NB4 (cell line): ENCODE measurements around the gene CELA2A.
"Not testable (repeated sequence)": the region's sequence is repeated elsewhere in the genome, so short reads cannot be mapped to it uniquely, and the experiment has no call there.

Experiments used
- DNase-seq: peaks from one replicate; pipeline ENCODE4 v3.0.0; 2010; ENCODE audit warnings: low read depth
- H3K4me3 ChIP-seq: one replicate; pipeline ENCODE4 v1.5.1; 2011; ENCODE audit warnings: mild to moderate bottlenecking, low read depth, low read length, moderate library complexity
- MAX ChIP-seq: IDR thresholded peaks from 2 replicates; pipeline ENCODE4 v1.6.1; 2011; ENCODE audit warnings: low read depth, low read length
- MYC ChIP-seq: IDR thresholded peaks from 2 replicates; pipeline ENCODE4 v1.6.1; 2011; ENCODE audit warnings: low read depth, low read length
- POLR2A ChIP-seq: IDR thresholded peaks from 2 replicates; pipeline ENCODE4 v1.6.1; 2011; ENCODE audit warnings: mild to moderate bottlenecking; ENCODE audit not compliant: insufficient read length; ENCODE audit errors: extremely low read depth
- TF ChIP-seq, protein P1 (sequence below): IDR thresholded peaks from one replicate; pipeline ENCODE4 v1.5.1; 2012; ENCODE audit warnings: low read depth, low read length

CELA2A gene

DNA sequence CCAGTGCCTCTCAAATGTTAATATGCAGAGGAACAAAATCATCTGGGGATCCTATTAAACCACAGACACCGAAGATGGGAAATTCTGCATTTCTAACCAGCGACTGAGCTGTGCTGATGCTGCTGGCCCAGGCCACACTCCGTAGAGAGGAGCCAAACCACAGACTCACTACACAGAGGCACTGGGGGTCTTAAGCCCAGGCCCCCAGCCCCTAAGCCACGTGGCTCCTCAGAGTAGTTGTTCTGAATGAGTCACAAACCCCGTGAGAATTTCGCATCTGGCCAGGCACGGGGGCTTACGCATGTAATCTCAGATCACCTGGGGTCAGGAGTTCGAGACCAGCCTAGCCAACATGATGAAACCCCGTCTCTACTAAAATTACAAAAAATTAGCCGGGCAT, 2.8 kb upstream of the CELA2A start:
- DNase-seq = no peak
- TF ChIP-seq, protein P1, sequence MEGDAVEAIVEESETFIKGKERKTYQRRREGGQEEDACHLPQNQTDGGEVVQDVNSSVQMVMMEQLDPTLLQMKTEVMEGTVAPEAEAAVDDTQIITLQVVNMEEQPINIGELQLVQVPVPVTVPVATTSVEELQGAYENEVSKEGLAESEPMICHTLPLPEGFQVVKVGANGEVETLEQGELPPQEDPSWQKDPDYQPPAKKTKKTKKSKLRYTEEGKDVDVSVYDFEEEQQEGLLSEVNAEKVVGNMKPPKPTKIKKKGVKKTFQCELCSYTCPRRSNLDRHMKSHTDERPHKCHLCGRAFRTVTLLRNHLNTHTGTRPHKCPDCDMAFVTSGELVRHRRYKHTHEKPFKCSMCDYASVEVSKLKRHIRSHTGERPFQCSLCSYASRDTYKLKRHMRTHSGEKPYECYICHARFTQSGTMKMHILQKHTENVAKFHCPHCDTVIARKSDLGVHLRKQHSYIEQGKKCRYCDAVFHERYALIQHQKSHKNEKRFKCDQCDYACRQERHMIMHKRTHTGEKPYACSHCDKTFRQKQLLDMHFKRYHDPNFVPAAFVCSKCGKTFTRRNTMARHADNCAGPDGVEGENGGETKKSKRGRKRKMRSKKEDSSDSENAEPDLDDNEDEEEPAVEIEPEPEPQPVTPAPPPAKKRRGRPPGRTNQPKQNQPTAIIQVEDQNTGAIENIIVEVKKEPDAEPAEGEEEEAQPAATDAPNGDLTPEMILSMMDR = no peak
- TF ChIP-seq MYC = no peak
- H3K4me3 ChIP-seq = no peak overlapping the region

DNA sequence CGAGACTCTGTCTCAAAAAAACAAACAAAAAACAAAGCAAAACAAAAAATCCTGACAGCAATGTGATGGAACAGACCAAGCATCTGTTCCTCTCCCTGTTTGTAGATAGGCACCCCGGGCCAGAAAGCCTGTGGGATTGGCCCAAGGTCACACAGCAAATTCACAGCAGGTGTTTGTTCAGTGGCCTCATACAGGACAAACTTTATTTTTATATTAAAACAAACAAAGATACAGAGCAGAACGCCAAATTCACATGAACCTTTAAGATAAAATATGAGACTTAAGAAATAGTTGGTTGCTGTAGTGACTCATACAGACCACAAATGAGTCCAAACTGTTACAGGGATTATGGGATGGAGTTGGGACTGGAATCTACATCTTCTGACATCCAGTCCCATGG, 2.3 kb upstream of the CELA2A start:
- no peak for TF ChIP-seq MAX
- TF ChIP-seq POLR2A = no peak
- TF ChIP-seq, protein P1 = no peak
- TF ChIP-seq MYC = no peak
- DNase-seq = peak; percentile 47
- no peak overlapping the region for H3K4me3 ChIP-seq

DNA sequence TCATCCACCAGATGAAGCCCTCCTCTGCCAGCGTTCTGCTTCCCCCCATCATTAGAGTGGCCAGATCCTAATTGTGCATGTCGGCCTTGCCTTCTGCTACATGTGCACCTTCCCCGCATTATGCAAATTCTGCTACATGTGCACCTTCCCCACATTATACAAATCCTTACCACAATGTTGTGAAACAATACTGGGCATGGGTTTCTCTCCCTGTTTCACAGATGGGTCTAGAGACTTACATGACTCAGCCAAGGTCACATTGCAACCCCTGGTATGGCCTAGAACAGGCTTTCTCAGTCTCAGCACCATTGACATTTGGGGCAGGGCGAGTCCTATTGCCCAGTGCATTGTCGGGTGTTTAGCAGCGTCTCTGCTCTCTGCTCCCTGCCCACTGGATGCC, 1.0 kb upstream of the CELA2A start:
- no peak for TF ChIP-seq POLR2A
- TF ChIP-seq MYC = peak; percentile 52; the same call in 1 of the 2 replicates
- TF ChIP-seq MAX = peak; percentile 67
- TF ChIP-seq, protein P1 = no peak
- no peak overlapping the region for H3K4me3 ChIP-seq
- peak; percentile 90 for DNase-seq

- no peak for DNase-seq
- no peak overlapping the region for H3K4me3 ChIP-seq
- TF ChIP-seq, protein P1 = no peak
- TF ChIP-seq POLR2A (no peak), MAX (no peak), MYC (no peak)
Measured at GRCh38 chr1:15457585-15457984, 1.1 kb downstream of the CELA2A start.

DNA sequence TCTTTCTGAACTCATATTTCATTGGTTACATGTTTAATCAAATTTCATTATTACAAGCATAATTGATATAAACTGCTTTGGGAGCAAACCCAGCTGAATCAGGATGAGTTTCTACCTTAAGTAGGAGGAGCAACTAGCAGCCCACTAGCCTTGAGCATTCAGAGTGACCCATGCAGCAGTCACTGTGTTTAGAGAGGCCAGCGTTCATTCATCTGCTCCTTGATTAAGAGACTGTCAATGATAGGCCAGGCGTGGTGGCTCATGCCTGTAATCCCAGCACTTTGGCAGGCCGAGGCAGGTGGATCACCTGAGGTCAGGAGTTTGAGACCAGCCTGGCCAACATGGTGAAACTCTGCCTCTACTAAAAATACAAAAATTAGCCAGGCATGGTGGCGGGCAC, 1.9 kb downstream of the CELA2A start:
- DNase-seq, H3K4me3 ChIP-seq: not testable (repeated sequence)

DNA sequence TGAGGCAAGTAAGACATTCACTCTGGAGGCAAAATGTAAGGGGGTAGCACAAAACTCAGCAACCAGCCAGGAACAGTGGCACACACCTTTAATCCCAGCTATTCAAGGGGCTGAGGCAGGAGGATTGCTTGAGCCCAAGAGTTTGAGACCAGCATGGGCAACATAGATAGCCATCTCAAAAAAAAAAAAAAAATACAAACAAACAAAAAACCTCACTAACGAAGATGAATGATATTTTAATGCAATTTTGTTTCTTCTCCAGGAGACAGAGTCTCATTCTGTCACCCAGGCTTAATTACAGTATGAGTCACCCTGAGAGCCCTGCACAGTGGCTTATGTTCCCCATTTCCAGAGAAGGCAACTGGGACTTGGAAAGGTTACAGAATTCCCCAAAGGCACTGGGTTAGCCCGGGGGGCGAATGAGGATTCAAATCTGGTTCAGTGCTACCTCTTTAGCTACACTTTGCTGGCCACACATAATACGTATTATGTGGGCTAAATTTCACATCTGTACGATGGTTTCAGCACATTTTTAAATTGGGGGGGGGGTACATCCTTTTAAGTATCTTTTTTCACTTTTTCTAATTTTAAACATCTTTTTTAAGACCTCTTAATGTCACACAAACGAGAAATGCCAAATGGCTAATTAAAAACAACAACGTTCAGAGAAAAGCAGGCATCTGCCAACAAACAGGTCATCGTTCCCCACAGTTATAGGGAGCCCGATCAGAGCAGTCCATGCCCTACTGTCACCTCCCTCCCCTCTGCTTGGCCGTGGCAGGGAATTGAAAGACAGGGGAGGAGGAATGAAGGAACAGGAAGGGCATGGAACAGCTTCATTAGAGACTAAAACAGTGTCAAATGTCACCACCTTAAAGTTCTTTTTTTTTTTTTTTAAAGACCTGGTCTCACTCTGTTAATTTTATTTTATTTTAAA, 3.5 kb downstream of the CELA2A start:
- peak; percentile 51 for DNase-seq
- H3K4me3 ChIP-seq = no peak overlapping the region
- TF ChIP-seq MAX (no peak), POLR2A (no peak), MYC (no peak)
- TF ChIP-seq, protein P1 = no peak
